HepG2 (cell line): Measurements from ENCODE around the gene METAP1D. TPM values are rescaled to one million over a fixed set of nuclear protein-coding genes. Genes with fewer than 3 reads are reported as not detected.

Experiments
- BRCA1 ChIP-seq: sonication (generic); formaldehyde crosslinking; IDR thresholded peaks from 2 replicates; pipeline ENCODE4 v1.4.0; 2020; ENCODE audit warnings: missing genetic modification reagents
- ETV6 ChIP-seq: sonication (generic); formaldehyde crosslinking; conservative IDR thresholded peaks from 2 replicates; pipeline ENCODE4 v1.4.0; 2020; ENCODE audit warnings: missing genetic modification reagents
- KAT7 ChIP-seq: IDR thresholded peaks from 2 replicates; pipeline ENCODE4 v1.6.1; 2018; ENCODE audit warnings: borderline replicate concordance, missing compliant biosample characterization
- PCBP2 ChIP-seq: fragments of 200-400 bp; formaldehyde crosslinking; optimal IDR thresholded peaks from 2 replicates; pipeline ENCODE3; 2018; ENCODE audit warnings: low read length, low read depth; ENCODE audit not compliant: poor library complexity, severe bottlenecking
- PLRG1 ChIP-seq: fragments of 450-650 bp; conservative IDR thresholded peaks from 2 replicates; pipeline ENCODE4 v1.6.1; 2016
- POLR2AphosphoS5 ChIP-seq: IDR thresholded peaks from 2 replicates; pipeline ENCODE4 v1.6.1; 2012; ENCODE audit warnings: low read depth, low read length
- RCOR2 ChIP-seq: IDR thresholded peaks from 2 replicates; pipeline ENCODE4 v1.6.1; 2016; ENCODE audit warnings: missing biosample characterization, missing genetic modification reagents
- polyA plus RNA-seq, 8 experiments: library from polyadenylated mRNA; depleted of rRNA in 3 of 8; stranded (reverse) in 7 of 8; unstranded in 1 of 8; fragments of >200 nt; fragmentation: Illumina TruSeq in 4 of 8; extraction: Trizol in 4 of 8; gene quantifications; 2 replicates each; pipeline versions ENCODE4 v1.2.1 to v1.2.3, GENCODE V29; 2011 to 2016; ENCODE audit warnings: low read depth in 4 of 8, missing spikeins in 1 of 8, mixed read lengths in 1 of 8; ENCODE audit not compliant: insufficient read depth in 1 of 8
- total RNA-seq, 5 experiments: library from RNA; depleted of rRNA; stranded (reverse); fragments of >200 nt; fragmentation: Illumina TruSeq; extraction: Trizol; gene quantifications; 2 replicates each; pipeline ENCODE4 v1.2.3, GENCODE V29; 2016; ENCODE audit warnings: low read depth in 1 of 5
- TF ChIP-seq, protein P1 (sequence below): sonication (generic); formaldehyde crosslinking; IDR thresholded peaks from 2 replicates; pipeline ENCODE4 v1.4.0; 2020; ENCODE audit warnings: missing genetic modification reagents
- TF ChIP-seq, protein P2 (sequence below): sonication (generic); formaldehyde crosslinking; IDR thresholded peaks from 2 replicates; pipeline ENCODE4; 2020; ENCODE audit warnings: missing genetic modification reagents, mild to moderate bottlenecking, borderline replicate concordance
- TF ChIP-seq, protein P3 (sequence below): sonication (generic); formaldehyde crosslinking; IDR thresholded peaks from 2 replicates; pipeline ENCODE4 v1.4.0; 2020; ENCODE audit warnings: missing genetic modification reagents, mild to moderate bottlenecking, borderline replicate concordance
- TF ChIP-seq, protein P4 (sequence below): sonication (generic); IDR thresholded peaks from 2 replicates; pipeline ENCODE4 v1.6.1; 2016; ENCODE audit warnings: low read depth, borderline replicate concordance
- TF ChIP-seq, protein P5 (sequence below): IDR thresholded peaks from 2 replicates; pipeline ENCODE4 v1.6.1; 2018; ENCODE audit warnings: missing genetic modification reagents
- TF ChIP-seq, protein P6 (sequence below): sonication (generic); formaldehyde crosslinking; IDR thresholded peaks from 2 replicates; pipeline ENCODE4 v1.4.0; 2020; ENCODE audit warnings: missing genetic modification reagents
- TF ChIP-seq, protein P7 (sequence below): sonication (generic); formaldehyde crosslinking; IDR thresholded peaks from 2 replicates; pipeline ENCODE4 v1.8.0; 2022; ENCODE audit warnings: mild to moderate bottlenecking, missing genetic modification reagents

METAP1D gene
- total and polyA plus RNA-seq, 2 of the 13 experiments (the other 11 are each of a cell fraction or from before 2014, with no cell fraction given), result 14.7 to 21.6 TPM

DNA sequence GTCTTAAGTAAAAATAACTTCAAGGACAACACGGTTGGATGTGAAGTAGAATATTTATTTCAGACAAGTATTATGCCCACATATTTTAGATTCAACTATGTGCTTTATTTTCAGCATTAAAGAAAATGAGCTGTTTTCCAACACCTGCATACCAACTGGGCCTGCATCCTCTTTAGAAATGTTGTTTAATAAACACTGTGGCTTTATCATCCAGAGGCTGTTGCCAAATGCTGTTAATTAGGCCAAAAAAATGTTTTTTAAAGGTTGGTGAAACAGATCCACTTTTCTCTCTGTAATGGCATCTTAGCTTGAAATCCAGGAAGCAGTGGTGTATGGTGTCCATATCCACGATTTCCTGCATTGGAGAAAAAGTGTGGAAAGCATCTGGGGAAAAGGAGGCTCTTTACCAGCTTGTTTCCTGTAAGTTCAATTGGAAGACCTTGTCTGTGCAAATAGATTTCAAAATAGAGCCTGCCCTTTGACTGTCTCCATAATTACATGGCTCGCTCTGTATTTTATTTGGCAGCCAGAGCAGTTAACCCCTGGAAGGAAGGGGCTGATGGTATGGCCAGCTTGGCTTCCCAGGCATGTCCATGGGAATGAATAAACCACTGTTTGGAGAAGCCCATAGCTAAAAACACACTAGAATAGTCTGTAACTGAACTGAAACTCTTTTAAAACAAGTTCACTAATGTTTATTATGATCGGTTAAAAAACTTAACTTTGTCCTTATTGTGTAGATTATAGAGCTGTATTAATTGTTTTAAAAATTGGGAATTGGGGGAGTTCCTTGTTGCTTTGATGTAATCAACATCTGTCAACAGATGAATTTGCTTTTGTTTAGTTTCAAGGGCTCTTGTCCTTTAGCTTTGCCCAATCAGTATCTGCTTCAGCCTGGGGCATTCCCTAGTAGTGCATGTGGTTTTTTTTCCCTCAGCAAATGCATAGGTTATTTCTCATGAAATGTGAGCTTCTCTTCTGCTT is 52.5 kb downstream of the METAP1D start (continued):
- TF ChIP-seq, protein P1, sequence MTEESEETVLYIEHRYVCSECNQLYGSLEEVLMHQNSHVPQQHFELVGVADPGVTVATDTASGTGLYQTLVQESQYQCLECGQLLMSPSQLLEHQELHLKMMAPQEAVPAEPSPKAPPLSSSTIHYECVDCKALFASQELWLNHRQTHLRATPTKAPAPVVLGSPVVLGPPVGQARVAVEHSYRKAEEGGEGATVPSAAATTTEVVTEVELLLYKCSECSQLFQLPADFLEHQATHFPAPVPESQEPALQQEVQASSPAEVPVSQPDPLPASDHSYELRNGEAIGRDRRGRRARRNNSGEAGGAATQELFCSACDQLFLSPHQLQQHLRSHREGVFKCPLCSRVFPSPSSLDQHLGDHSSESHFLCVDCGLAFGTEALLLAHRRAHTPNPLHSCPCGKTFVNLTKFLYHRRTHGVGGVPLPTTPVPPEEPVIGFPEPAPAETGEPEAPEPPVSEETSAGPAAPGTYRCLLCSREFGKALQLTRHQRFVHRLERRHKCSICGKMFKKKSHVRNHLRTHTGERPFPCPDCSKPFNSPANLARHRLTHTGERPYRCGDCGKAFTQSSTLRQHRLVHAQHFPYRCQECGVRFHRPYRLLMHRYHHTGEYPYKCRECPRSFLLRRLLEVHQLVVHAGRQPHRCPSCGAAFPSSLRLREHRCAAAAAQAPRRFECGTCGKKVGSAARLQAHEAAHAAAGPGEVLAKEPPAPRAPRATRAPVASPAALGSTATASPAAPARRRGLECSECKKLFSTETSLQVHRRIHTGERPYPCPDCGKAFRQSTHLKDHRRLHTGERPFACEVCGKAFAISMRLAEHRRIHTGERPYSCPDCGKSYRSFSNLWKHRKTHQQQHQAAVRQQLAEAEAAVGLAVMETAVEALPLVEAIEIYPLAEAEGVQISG, result peak; percentile 65
- TF ChIP-seq KAT7 (CRISPR knock-in tag) (peak; percentile 84), POLR2AphosphoS5 (no peak), PCBP2 (no peak), RCOR2 (CRISPR knock-in tag) (peak; percentile 93), PLRG1 (no peak), ETV6 (CRISPR knock-in tag) (peak; percentile 99), BRCA1 (CRISPR knock-in tag) (no peak)
- TF ChIP-seq, protein P2, sequence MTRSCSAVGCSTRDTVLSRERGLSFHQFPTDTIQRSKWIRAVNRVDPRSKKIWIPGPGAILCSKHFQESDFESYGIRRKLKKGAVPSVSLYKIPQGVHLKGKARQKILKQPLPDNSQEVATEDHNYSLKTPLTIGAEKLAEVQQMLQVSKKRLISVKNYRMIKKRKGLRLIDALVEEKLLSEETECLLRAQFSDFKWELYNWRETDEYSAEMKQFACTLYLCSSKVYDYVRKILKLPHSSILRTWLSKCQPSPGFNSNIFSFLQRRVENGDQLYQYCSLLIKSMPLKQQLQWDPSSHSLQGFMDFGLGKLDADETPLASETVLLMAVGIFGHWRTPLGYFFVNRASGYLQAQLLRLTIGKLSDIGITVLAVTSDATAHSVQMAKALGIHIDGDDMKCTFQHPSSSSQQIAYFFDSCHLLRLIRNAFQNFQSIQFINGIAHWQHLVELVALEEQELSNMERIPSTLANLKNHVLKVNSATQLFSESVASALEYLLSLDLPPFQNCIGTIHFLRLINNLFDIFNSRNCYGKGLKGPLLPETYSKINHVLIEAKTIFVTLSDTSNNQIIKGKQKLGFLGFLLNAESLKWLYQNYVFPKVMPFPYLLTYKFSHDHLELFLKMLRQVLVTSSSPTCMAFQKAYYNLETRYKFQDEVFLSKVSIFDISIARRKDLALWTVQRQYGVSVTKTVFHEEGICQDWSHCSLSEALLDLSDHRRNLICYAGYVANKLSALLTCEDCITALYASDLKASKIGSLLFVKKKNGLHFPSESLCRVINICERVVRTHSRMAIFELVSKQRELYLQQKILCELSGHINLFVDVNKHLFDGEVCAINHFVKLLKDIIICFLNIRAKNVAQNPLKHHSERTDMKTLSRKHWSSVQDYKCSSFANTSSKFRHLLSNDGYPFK (CRISPR knock-in tag), result no peak
- TF ChIP-seq, protein P3, sequence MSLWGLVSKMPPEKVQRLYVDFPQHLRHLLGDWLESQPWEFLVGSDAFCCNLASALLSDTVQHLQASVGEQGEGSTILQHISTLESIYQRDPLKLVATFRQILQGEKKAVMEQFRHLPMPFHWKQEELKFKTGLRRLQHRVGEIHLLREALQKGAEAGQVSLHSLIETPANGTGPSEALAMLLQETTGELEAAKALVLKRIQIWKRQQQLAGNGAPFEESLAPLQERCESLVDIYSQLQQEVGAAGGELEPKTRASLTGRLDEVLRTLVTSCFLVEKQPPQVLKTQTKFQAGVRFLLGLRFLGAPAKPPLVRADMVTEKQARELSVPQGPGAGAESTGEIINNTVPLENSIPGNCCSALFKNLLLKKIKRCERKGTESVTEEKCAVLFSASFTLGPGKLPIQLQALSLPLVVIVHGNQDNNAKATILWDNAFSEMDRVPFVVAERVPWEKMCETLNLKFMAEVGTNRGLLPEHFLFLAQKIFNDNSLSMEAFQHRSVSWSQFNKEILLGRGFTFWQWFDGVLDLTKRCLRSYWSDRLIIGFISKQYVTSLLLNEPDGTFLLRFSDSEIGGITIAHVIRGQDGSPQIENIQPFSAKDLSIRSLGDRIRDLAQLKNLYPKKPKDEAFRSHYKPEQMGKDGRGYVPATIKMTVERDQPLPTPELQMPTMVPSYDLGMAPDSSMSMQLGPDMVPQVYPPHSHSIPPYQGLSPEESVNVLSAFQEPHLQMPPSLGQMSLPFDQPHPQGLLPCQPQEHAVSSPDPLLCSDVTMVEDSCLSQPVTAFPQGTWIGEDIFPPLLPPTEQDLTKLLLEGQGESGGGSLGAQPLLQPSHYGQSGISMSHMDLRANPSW (CRISPR knock-in tag), result peak; percentile 94
- TF ChIP-seq, protein P4, sequence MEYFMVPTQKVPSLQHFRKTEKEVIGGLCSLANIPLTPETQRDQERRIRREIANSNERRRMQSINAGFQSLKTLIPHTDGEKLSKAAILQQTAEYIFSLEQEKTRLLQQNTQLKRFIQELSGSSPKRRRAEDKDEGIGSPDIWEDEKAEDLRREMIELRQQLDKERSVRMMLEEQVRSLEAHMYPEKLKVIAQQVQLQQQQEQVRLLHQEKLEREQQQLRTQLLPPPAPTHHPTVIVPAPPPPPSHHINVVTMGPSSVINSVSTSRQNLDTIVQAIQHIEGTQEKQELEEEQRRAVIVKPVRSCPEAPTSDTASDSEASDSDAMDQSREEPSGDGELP, result peak; percentile 50; the same call in 1 of the 2 replicates
- TF ChIP-seq, protein P5, sequence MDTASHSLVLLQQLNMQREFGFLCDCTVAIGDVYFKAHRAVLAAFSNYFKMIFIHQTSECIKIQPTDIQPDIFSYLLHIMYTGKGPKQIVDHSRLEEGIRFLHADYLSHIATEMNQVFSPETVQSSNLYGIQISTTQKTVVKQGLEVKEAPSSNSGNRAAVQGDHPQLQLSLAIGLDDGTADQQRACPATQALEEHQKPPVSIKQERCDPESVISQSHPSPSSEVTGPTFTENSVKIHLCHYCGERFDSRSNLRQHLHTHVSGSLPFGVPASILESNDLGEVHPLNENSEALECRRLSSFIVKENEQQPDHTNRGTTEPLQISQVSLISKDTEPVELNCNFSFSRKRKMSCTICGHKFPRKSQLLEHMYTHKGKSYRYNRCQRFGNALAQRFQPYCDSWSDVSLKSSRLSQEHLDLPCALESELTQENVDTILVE (CRISPR knock-in tag), result peak; percentile 57
- TF ChIP-seq, protein P6, sequence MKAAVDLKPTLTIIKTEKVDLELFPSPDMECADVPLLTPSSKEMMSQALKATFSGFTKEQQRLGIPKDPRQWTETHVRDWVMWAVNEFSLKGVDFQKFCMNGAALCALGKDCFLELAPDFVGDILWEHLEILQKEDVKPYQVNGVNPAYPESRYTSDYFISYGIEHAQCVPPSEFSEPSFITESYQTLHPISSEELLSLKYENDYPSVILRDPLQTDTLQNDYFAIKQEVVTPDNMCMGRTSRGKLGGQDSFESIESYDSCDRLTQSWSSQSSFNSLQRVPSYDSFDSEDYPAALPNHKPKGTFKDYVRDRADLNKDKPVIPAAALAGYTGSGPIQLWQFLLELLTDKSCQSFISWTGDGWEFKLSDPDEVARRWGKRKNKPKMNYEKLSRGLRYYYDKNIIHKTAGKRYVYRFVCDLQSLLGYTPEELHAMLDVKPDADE (CRISPR knock-in tag), result no peak
- TF ChIP-seq, protein P7, sequence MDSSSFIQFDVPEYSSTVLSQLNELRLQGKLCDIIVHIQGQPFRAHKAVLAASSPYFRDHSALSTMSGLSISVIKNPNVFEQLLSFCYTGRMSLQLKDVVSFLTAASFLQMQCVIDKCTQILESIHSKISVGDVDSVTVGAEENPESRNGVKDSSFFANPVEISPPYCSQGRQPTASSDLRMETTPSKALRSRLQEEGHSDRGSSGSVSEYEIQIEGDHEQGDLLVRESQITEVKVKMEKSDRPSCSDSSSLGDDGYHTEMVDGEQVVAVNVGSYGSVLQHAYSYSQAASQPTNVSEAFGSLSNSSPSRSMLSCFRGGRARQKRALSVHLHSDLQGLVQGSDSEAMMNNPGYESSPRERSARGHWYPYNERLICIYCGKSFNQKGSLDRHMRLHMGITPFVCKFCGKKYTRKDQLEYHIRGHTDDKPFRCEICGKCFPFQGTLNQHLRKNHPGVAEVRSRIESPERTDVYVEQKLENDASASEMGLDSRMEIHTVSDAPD (CRISPR knock-in tag), result peak; percentile 92
